ENCODE data around the gene SLC8A1. TPM values are rescaled to one million over a fixed set of nuclear protein-coding genes. Genes with fewer than 3 reads are reported as not detected.

The SLC8A1 gene
- total RNA-seq, 1 experiment from 2014 or later: not detected

DNA sequence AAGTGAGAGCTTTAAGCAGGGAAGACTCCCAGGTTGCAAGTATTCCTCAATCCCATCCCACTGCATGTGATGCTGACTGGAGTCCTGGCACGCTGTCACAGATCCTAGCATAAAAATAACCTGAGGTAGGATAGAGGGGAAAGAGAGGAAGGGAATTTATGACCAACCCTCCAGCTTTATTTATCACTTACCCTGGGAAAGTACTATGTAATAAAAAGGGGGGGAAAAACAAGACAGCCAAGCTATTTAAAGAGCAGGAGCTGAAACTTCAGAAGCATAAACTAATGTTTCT, 122.2 kb downstream of the SLC8A1 start:
- Histone ChIP-seq H3K9me3 (ENCODE audit: low read length) (no peaks in the 10 kb centered on the region), H3K9me2 (replicated peaks; ENCODE audit: insufficient read depth, low read length) (no peaks in the 10 kb centered on the region), H4K20me1 (ENCODE audit: insufficient read depth, low read depth, low read length) (no peaks in the 10 kb centered on the region), H3K36me3 (ENCODE audit: insufficient read depth, low read length) (no peaks in the 10 kb centered on the region), H3K79me2 (ENCODE audit: low read length) (no peaks in the 10 kb centered on the region), H3K27ac (ENCODE audit: low read length) (no peak overlapping the region), H2AFZ (ENCODE audit: low read length) (no peak overlapping the region), H3K9ac (ENCODE audit: low read length) (no peak overlapping the region), H3K4me2 (ENCODE audit: low read depth, low read length, poor library complexity, severe bottlenecking) (no peak overlapping the region), H3K4me3 (ENCODE audit: low read length) (no peak overlapping the region), H3K27me3 (ENCODE audit: low read length) (no peaks in the 10 kb centered on the region), H3K4me1 (ENCODE audit: low read length) (no peaks in the 10 kb centered on the region)
- DNase-seq: no peak

DNA sequence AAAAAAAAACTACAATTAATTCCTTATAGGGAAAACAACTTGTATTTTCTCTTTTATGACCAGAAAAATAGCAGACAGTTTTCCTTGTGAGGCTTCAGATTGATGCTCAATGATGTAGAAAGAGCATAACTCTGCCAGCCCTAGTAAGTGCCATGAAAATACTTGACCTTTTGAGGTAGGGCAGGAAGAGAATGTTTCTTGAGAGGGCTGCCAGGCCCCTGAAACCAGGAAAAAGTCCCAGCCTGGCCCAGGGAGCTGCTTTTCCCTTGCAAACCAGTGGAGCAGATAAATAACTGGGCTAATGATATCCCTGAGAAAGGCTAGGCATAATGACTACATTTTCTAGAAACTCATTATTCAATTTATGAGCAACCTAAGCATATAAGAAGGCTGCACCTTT, 126.8 kb downstream of the SLC8A1 start:
- H3K27ac ChIP-seq (ENCODE audit: low read length): no peak overlapping the region
- H2AFZ ChIP-seq (ENCODE audit: low read length): no peak overlapping the region
- no peak for DNase-seq

DNA sequence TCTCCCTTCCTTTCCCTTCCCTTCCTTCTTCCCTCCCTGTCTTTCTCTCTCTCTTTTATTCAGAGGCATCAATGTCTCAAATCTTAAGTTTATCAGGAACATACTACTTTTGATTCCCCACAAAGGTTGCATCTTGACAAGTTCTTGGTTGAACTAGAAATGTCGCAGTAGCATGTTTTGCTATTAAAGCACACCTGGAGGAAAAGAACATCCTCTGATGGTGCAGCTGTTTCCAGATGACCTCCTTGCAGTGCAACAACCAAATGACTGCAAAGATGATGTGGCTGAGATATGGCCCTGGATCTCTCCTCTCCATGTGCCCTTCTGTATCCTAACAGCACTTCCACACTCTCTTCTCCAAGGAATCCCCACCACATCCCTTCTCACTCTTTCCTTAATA, 127.2 kb downstream of the SLC8A1 start:
- no peak for DNase-seq
- H3K36me3 ChIP-seq (ENCODE audit: insufficient read depth, low read length): no peaks in the 10 kb centered on the region
- H3K9me2 ChIP-seq (replicated peaks; ENCODE audit: insufficient read depth, low read length): no peaks in the 10 kb centered on the region
- H3K27ac ChIP-seq (ENCODE audit: low read length): no peak overlapping the region
- no peak overlapping the region for H3K4me3 ChIP-seq (ENCODE audit: low read length)
- no peaks in the 10 kb centered on the region for H3K9me3 ChIP-seq (ENCODE audit: low read length)
- H3K4me1 ChIP-seq (ENCODE audit: low read length): peaks cover 7% of the 10 kb centered on the region
- H2AFZ ChIP-seq (ENCODE audit: low read length): no peak overlapping the region
- H3K4me2 ChIP-seq (ENCODE audit: low read depth, low read length, poor library complexity, severe bottlenecking): no peak overlapping the region
- H4K20me1 ChIP-seq (ENCODE audit: insufficient read depth, low read depth, low read length): no peaks in the 10 kb centered on the region
- no peaks in the 10 kb centered on the region for H3K27me3 ChIP-seq (ENCODE audit: low read length)
- no peaks in the 10 kb centered on the region for H3K79me2 ChIP-seq (ENCODE audit: low read length)
- H3K9ac ChIP-seq (ENCODE audit: low read length): no peak overlapping the region

More for the DNA sequence above, 126.8 kb downstream of the SLC8A1 start:
- Histone ChIP-seq H3K4me3 (ENCODE audit: low read length) (no peak overlapping the region), H3K9ac (ENCODE audit: low read length) (no peak overlapping the region), H3K27me3 (ENCODE audit: low read length) (no peaks in the 10 kb centered on the region), H3K4me1 (ENCODE audit: low read length) (peaks cover 7% of the 10 kb centered on the region), H3K79me2 (ENCODE audit: low read length) (no peaks in the 10 kb centered on the region), H3K4me2 (ENCODE audit: low read depth, low read length, poor library complexity, severe bottlenecking) (no peak overlapping the region), H3K9me3 (ENCODE audit: low read length) (no peaks in the 10 kb centered on the region), H3K9me2 (replicated peaks; ENCODE audit: insufficient read depth, low read length) (no peaks in the 10 kb centered on the region), H3K36me3 (ENCODE audit: insufficient read depth, low read length) (no peaks in the 10 kb centered on the region), H4K20me1 (ENCODE audit: insufficient read depth, low read depth, low read length) (no peaks in the 10 kb centered on the region)

DNA sequence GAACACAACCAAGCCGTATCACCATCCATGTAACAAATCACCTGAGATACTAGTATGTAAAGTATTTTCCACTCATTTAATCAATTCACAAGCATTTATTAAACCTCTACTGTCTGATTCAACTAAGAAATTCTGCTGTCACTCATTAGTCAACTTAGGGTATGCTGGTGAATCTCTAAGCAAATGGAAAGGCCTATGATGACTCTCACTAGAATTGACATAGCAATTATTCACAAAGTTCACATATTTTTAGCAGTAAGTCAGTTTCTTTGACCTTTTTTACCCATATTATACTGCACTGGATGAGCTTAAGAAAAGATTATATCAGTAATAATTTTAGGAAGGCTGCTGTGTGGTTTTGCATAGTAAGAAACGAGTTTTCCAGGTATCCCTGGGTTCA, 130.1 kb downstream of the SLC8A1 start:
- Histone ChIP-seq H3K9ac (ENCODE audit: low read length) (no peak overlapping the region), H3K27ac (ENCODE audit: low read length) (no peak overlapping the region), H3K4me2 (ENCODE audit: low read depth, low read length, poor library complexity, severe bottlenecking) (no peak overlapping the region), H2AFZ (ENCODE audit: low read length) (no peak overlapping the region), H3K27me3 (ENCODE audit: low read length) (no peaks in the 10 kb centered on the region), H3K4me1 (ENCODE audit: low read length) (peaks cover 7% of the 10 kb centered on the region), H4K20me1 (ENCODE audit: insufficient read depth, low read depth, low read length) (no peaks in the 10 kb centered on the region), H3K9me3 (ENCODE audit: low read length) (no peaks in the 10 kb centered on the region), H3K4me3 (ENCODE audit: low read length) (no peak overlapping the region), H3K9me2 (replicated peaks; ENCODE audit: insufficient read depth, low read length) (no peaks in the 10 kb centered on the region), H3K36me3 (ENCODE audit: insufficient read depth, low read length) (no peaks in the 10 kb centered on the region), H3K79me2 (ENCODE audit: low read length) (no peaks in the 10 kb centered on the region)
- DNase-seq: no peak

- Histone ChIP-seq H3K9ac (ENCODE audit: low read length) (no peak overlapping the region), H3K79me2 (ENCODE audit: low read length) (no peaks in the 10 kb centered on the region), H3K4me2 (ENCODE audit: low read depth, low read length, poor library complexity, severe bottlenecking) (no peak overlapping the region), H3K4me3 (ENCODE audit: low read length) (no peak overlapping the region), H3K9me3 (ENCODE audit: low read length) (no peaks in the 10 kb centered on the region), H3K9me2 (replicated peaks; ENCODE audit: insufficient read depth, low read length) (no peaks in the 10 kb centered on the region), H3K4me1 (ENCODE audit: low read length) (peaks cover 7% of the 10 kb centered on the region), H4K20me1 (ENCODE audit: insufficient read depth, low read depth, low read length) (no peaks in the 10 kb centered on the region), H3K27ac (ENCODE audit: low read length) (no peak overlapping the region), H3K36me3 (ENCODE audit: insufficient read depth, low read length) (no peaks in the 10 kb centered on the region), H2AFZ (ENCODE audit: low read length) (no peak overlapping the region), H3K27me3 (ENCODE audit: low read length) (no peaks in the 10 kb centered on the region)
- DNase-seq: no peak
Observed at GRCh38 chr2:40321016-40321623, 130.8 kb downstream of the SLC8A1 start.

GRCh38 chr2:40318921-40319320, 133.0 kb downstream of the SLC8A1 start:
- Histone ChIP-seq H3K9me2 (replicated peaks; ENCODE audit: insufficient read depth, low read length) (no peaks in the 10 kb centered on the region), H3K79me2 (ENCODE audit: low read length) (no peaks in the 10 kb centered on the region), H3K4me3 (ENCODE audit: low read length) (no peak overlapping the region), H2AFZ (ENCODE audit: low read length) (no peak overlapping the region), H4K20me1 (ENCODE audit: insufficient read depth, low read depth, low read length) (no peaks in the 10 kb centered on the region), H3K9ac (ENCODE audit: low read length) (no peak overlapping the region), H3K4me1 (ENCODE audit: low read length) (peaks cover 7% of the 10 kb centered on the region), H3K27me3 (ENCODE audit: low read length) (no peaks in the 10 kb centered on the region), H3K36me3 (ENCODE audit: insufficient read depth, low read length) (no peaks in the 10 kb centered on the region), H3K4me2 (ENCODE audit: low read depth, low read length, poor library complexity, severe bottlenecking) (no peak overlapping the region), H3K27ac (ENCODE audit: low read length) (no peak overlapping the region), H3K9me3 (ENCODE audit: low read length) (peaks cover 4% of the 10 kb centered on the region; the same call in 1 of the 2 replicates)
- DNase-seq: no peak

- H3K4me3 ChIP-seq (ENCODE audit: low read length): no peak overlapping the region
- no peaks in the 10 kb centered on the region for H4K20me1 ChIP-seq (ENCODE audit: insufficient read depth, low read depth, low read length)
- H3K9me3 ChIP-seq (ENCODE audit: low read length): peaks cover 4% of the 10 kb centered on the region; the same call in 1 of the 2 replicates
- H3K4me2 ChIP-seq (ENCODE audit: low read depth, low read length, poor library complexity, severe bottlenecking): no peak overlapping the region
- no peaks in the 10 kb centered on the region for H3K9me2 ChIP-seq (replicated peaks; ENCODE audit: insufficient read depth, low read length)
- DNase-seq: no peak
- H3K36me3 ChIP-seq (ENCODE audit: insufficient read depth, low read length): no peaks in the 10 kb centered on the region
- no peaks in the 10 kb centered on the region for H3K79me2 ChIP-seq (ENCODE audit: low read length)
- H2AFZ ChIP-seq (ENCODE audit: low read length): no peak overlapping the region
- no peaks in the 10 kb centered on the region for H3K27me3 ChIP-seq (ENCODE audit: low read length)
- H3K27ac ChIP-seq (ENCODE audit: low read length): no peak overlapping the region
- no peak overlapping the region for H3K9ac ChIP-seq (ENCODE audit: low read length)
- H3K4me1 ChIP-seq (ENCODE audit: low read length): peaks cover 7% of the 10 kb centered on the region
Observed at GRCh38 chr2:40317761-40318160, 134.1 kb downstream of the SLC8A1 start.

GRCh38 chr2:40317046-40317445, 134.8 kb downstream of the SLC8A1 start:
- Histone ChIP-seq H3K4me2 (ENCODE audit: low read depth, low read length, poor library complexity, severe bottlenecking) (no peak overlapping the region), H3K4me1 (ENCODE audit: low read length) (peaks cover 7% of the 10 kb centered on the region), H4K20me1 (ENCODE audit: insufficient read depth, low read depth, low read length) (no peaks in the 10 kb centered on the region), H2AFZ (ENCODE audit: low read length) (no peak overlapping the region), H3K36me3 (ENCODE audit: insufficient read depth, low read length) (no peaks in the 10 kb centered on the region), H3K27ac (ENCODE audit: low read length) (no peak overlapping the region), H3K9ac (ENCODE audit: low read length) (no peak overlapping the region), H3K9me3 (ENCODE audit: low read length) (peaks cover 4% of the 10 kb centered on the region; the same call in 1 of the 2 replicates), H3K9me2 (replicated peaks; ENCODE audit: insufficient read depth, low read length) (no peaks in the 10 kb centered on the region), H3K79me2 (ENCODE audit: low read length) (no peaks in the 10 kb centered on the region), H3K27me3 (ENCODE audit: low read length) (no peaks in the 10 kb centered on the region), H3K4me3 (ENCODE audit: low read length) (no peak overlapping the region)
- DNase-seq: no peak

- Histone ChIP-seq H3K4me2 (ENCODE audit: low read depth, low read length, poor library complexity, severe bottlenecking) (no peak overlapping the region), H2AFZ (ENCODE audit: low read length) (no peak overlapping the region), H3K4me3 (ENCODE audit: low read length) (no peak overlapping the region), H3K36me3 (ENCODE audit: insufficient read depth, low read length) (no peaks in the 10 kb centered on the region), H3K27ac (ENCODE audit: low read length) (no peak overlapping the region), H3K79me2 (ENCODE audit: low read length) (no peaks in the 10 kb centered on the region), H3K9me2 (replicated peaks; ENCODE audit: insufficient read depth, low read length) (no peaks in the 10 kb centered on the region), H4K20me1 (ENCODE audit: insufficient read depth, low read depth, low read length) (no peaks in the 10 kb centered on the region), H3K9ac (ENCODE audit: low read length) (no peak overlapping the region), H3K9me3 (ENCODE audit: low read length) (peaks cover 4% of the 10 kb centered on the region; the same call in 1 of the 2 replicates), H3K4me1 (ENCODE audit: low read length) (peaks cover 7% of the 10 kb centered on the region), H3K27me3 (ENCODE audit: low read length) (no peaks in the 10 kb centered on the region)
- DNase-seq: no peak
Observed at GRCh38 chr2:40316620-40317019, 135.3 kb downstream of the SLC8A1 start.
